SK-N-SH (cell line): ENCODE data around the gene GPRC6A.
"Not testable (repeated sequence)": the region's sequence is repeated elsewhere in the genome, so short reads cannot be mapped to it uniquely, and the experiment has no call there.

Source experiments
- CHD2 ChIP-seq: fragments of 150-350 bp; IDR thresholded peaks from 2 replicates; pipeline ENCODE4 v1.6.1; 2018; ENCODE audit warnings: low read length; ENCODE audit not compliant: partially characterized antibody
- EP300 ChIP-seq, 2 experiments: IDR thresholded peaks; 2 replicates each; pipeline versions ENCODE4 v1.4.0 to v1.6.1; 2012; ENCODE audit warnings: borderline replicate concordance in 1 of 2, low read depth in 1 of 2, low read length in 1 of 2
- FOXJ3 ChIP-seq: sonication (generic); formaldehyde crosslinking; IDR thresholded peaks from 2 replicates; pipeline ENCODE4 v1.5.1; 2020; ENCODE audit warnings: mild to moderate bottlenecking, missing genetic modification reagents
- GABPA ChIP-seq: IDR thresholded peaks from 2 replicates; pipeline ENCODE4 v1.4.0; 2012; ENCODE audit warnings: low read depth, mild to moderate bottlenecking
- JUND ChIP-seq: IDR thresholded peaks from 2 replicates; pipeline ENCODE4 v1.4.0; 2012
- NRF1 ChIP-seq: IDR thresholded peaks from 2 replicates; pipeline ENCODE4 v1.6.1; 2012; ENCODE audit warnings: low read depth, mild to moderate bottlenecking, low read length
- REST ChIP-seq: IDR thresholded peaks from 2 replicates; pipeline ENCODE4 v1.6.1; 2012; ENCODE audit warnings: mild to moderate bottlenecking, low read depth, low read length, moderate library complexity
- SMC3 ChIP-seq: IDR thresholded peaks from 2 replicates; pipeline ENCODE4 v1.6.1; 2012; ENCODE audit warnings: low read depth, low read length, improper control_type of control experiment
- TAF1 ChIP-seq: IDR thresholded peaks from 2 replicates; pipeline ENCODE4 v1.6.1; 2012; ENCODE audit warnings: low read depth, mild to moderate bottlenecking, low read length, moderate library complexity, borderline replicate concordance
- TCF12 ChIP-seq: IDR thresholded peaks from 2 replicates; pipeline ENCODE4 v1.4.0; 2012
- TEAD4 ChIP-seq: IDR thresholded peaks from 2 replicates; pipeline ENCODE4 v1.4.0; 2012; ENCODE audit warnings: mild to moderate bottlenecking, borderline replicate concordance; ENCODE audit not compliant: insufficient read depth
- TF ChIP-seq, protein P1 (sequence below): fragments of 200-600 bp; sonication (generic); IDR thresholded peaks from 2 replicates; pipeline ENCODE4 v1.6.1; 2017; ENCODE audit warnings: antibody characterized with exemption, mild to moderate bottlenecking, moderate library complexity
- TF ChIP-seq, protein P2 (sequence below): fragments of 150-350 bp; IDR thresholded peaks from 2 replicates; pipeline ENCODE4 v1.6.1; 2017; ENCODE audit warnings: antibody characterized with exemption, low read length, low read depth, borderline replicate concordance

DNA sequence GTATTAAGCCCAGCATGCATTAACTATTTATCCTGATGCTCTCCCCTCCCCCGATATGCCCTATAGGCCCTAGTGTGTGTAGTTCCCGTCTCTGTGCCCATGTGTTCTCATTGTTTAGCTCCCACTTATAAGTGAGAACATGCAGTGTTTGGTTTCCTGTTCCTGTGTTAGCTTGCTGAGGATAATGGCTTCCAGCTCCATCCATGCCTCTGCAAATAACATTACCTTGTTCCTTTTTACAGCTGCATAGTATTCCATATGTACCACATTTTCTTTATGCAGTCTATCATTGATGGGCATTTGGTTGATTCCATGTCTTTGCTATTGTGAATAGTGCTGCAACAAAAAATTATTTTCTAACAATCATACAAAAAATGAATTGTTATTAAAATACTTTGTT lies 5.6 kb upstream of the GPRC6A start:
- TF ChIP-seq GABPA; FOXJ3 (CRISPR knock-in tag); TAF1; EP300 (IDR thresholded peaks at IDR 0.05; ENCODE audit: borderline replicate concordance in 1 of 2, low read depth in 1 of 2, low read length in 1 of 2); SMC3; TCF12; CHD2; NRF1; REST; JUND; TEAD4: not testable (repeated sequence)
- TF ChIP-seq, protein P1, sequence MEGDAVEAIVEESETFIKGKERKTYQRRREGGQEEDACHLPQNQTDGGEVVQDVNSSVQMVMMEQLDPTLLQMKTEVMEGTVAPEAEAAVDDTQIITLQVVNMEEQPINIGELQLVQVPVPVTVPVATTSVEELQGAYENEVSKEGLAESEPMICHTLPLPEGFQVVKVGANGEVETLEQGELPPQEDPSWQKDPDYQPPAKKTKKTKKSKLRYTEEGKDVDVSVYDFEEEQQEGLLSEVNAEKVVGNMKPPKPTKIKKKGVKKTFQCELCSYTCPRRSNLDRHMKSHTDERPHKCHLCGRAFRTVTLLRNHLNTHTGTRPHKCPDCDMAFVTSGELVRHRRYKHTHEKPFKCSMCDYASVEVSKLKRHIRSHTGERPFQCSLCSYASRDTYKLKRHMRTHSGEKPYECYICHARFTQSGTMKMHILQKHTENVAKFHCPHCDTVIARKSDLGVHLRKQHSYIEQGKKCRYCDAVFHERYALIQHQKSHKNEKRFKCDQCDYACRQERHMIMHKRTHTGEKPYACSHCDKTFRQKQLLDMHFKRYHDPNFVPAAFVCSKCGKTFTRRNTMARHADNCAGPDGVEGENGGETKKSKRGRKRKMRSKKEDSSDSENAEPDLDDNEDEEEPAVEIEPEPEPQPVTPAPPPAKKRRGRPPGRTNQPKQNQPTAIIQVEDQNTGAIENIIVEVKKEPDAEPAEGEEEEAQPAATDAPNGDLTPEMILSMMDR = not testable (repeated sequence)
- TF ChIP-seq, protein P2, sequence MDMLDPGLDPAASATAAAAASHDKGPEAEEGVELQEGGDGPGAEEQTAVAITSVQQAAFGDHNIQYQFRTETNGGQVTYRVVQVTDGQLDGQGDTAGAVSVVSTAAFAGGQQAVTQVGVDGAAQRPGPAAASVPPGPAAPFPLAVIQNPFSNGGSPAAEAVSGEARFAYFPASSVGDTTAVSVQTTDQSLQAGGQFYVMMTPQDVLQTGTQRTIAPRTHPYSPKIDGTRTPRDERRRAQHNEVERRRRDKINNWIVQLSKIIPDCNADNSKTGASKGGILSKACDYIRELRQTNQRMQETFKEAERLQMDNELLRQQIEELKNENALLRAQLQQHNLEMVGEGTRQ = not testable (repeated sequence)
